HG02610 (cell line): ENCODE data around the gene KLHDC1.
"Not testable (repeated sequence)": the region's sequence is repeated elsewhere in the genome, so short reads cannot be mapped to it uniquely, and the experiment has no call there.

ENCODE experiments used
- ATAC-seq: cut with Tn5 transposase; IDR thresholded peaks from one replicate; pipeline ENCODE4 v1.9.1; 2021; ENCODE audit warnings: mild to moderate bottlenecking, moderate library complexity; ENCODE audit not compliant: unreplicated experiment

KLHDC1 gene, protein sequence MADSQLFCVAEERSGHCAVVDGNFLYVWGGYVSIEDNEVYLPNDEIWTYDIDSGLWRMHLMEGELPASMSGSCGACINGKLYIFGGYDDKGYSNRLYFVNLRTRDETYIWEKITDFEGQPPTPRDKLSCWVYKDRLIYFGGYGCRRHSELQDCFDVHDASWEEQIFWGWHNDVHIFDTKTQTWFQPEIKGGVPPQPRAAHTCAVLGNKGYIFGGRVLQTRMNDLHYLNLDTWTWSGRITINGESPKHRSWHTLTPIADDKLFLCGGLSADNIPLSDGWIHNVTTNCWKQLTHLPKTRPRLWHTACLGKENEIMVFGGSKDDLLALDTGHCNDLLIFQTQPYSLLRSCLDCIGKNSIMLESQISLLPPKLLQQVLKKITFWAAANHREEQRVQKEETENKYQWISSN

DNA sequence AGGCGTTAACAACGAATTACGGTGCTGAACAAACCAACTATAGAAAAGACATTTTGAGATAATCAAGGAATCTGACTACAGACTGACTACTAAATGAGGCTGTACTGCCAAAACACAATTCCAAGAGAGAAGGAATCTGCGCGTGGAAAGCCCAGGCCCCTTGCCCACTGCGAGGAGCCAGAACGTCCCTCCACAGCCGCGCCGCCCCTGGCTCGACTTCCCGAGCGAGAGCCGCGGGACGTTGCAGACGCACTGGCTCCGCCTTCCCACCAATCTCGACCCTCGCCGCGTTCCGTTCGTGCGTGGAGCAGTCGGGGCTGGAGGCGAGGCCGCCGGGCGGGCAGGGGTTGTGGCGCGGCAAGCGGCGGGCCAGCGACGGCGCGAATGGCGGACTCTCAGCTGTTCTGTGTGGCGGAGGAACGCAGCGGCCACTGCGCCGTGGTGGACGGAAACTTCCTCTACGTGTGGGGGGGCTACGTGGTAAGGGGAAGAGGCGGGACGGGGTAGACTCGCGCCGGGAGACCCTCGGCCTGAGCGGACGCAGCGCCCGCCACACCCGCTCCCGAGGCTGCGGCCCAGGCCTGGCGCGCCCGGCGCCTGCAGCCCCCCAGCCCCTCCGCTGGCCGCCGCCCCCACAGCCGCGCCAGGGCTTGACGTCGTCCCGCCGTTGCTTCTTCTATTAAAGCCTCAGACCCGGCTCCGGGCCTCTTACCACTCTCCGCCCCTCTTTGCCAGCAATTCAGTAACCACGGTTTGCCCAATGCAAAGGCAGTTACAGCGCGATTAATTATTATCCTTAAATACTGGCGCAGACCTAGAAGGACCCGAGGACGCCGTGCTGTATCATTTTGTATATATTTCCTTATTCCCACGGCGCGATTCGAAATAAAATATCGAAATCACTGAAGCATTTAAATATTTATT is at the start of gene KLHDC1:
Gene KLHDC1 (plus strand): TSS at position 310 of the 924 bp plus-strand sequence. CDS start 75 bp downstream, at position 385.
- ATAC-seq: peak; percentile 66

DNA sequence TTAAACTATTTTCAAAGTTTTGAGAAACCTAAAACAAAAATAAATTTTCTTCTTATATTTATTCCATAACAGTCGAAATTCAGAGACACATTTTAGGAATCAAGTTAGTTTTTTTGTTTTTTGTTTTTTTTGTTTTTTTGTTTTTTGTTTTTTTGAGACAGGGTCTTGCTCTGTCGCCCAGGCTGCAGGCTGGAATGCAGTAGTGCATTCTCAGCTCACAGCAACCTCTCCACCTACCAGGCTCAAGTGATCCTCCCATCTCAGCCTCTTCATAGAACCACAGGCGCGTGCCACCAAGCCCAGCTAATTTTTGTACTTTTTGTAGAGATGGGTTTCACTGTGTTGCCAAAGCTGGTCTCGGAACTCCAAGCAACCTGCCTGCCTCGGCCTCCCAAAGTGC is 39.4 kb upstream of the KLHDC1 start:
- no peak for ATAC-seq

DNA sequence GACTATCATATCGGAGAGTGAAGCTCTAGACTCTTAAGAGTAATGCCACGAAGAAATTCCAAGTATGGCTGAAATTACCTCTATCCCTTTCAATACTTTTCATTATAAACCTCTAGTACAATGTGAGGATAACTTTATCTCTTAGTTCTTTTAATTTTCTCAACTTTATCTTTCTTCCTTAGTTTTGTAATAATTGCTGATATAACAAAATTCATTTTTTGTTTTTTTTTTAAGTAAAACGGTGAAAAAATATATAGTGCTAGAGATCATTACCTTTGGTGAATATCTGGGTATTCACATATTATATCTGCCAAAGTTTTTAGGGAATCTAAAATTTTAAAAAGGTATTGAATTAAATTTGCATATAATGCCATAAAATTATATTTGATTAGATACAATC is 38.4 kb upstream of the KLHDC1 start:
- no peak for ATAC-seq

DNA sequence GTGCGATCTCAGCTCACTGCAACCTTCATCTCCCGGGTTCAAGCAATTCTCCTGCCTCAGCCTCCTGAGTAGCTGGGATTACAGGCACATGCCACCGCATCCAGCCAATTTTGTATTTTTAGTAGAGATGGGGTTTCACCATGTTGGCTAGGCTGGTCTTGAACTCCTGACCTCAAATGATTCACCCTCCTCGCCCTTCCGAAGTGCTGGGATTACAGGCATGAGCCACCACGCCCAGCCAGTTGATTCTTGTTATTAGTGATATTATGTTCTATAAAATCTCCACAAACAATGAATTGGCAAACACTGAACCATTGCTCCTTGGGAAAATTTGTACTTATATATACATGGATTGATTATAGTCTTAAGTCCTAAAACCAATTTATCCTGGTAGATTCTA is 35.4 kb upstream of the KLHDC1 start:
- not testable (repeated sequence) for ATAC-seq

DNA sequence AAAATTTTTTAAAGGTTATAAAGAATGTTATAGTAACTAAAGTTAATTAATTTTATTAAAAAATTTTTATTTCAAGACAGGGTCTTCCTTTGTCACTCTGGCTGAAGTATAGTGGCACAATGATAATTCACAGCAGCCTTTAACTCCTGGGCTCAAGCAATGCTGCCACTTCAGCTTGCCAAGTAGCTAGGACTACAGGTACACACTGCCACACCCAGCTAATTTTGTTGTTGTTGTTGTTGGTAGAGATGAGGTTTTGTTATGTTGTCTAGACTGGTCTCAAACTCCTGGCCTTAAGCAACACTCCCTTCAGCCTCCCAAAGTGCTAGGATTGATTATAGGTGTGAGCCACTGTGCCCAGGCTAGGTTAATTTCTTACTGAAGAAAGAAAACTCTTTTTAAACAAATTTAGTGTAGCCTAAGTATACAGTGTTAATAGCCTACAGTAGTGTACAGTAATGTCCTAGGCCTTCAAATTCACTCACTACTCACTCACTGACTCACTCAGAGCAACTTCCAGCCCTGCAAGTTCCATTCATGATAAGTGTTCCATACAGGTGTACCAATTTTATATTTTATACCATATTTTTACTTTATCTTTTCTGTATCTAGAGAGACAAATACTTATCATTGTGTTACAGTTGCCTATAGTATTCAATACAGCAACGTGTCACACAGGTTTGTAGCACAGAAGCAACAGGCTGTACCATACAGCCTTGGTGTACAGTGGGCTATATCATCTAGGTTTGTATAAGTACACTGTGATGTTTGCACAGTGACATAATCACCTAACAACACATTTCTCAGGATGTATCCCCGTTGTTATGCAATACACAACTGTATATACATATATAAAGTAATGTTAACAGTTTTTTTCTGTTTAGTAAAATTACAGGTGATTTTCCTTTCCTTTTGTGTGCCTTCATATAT is 33.1 kb upstream of the KLHDC1 start:
- ATAC-seq: no peak

DNA sequence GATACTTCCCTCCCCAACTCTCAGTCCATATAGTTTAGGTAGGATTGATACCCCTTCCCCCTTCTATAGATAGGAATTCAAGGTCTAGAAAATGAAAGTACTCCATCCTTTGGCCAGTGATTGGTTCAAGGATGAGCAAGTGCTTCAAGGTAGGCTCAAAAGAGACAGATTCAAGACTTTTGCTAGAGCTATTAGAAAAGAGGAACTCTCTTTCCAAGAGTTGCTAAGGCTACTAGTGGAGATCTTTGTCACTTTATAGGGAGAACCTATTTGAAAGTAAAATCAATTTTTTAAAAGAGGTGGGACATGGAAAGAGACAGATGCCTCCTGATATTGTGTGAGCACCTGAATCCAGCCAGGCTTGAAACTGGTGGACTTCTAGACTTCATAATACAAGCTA is 22.4 kb upstream of the KLHDC1 start:
- ATAC-seq: no peak

DNA sequence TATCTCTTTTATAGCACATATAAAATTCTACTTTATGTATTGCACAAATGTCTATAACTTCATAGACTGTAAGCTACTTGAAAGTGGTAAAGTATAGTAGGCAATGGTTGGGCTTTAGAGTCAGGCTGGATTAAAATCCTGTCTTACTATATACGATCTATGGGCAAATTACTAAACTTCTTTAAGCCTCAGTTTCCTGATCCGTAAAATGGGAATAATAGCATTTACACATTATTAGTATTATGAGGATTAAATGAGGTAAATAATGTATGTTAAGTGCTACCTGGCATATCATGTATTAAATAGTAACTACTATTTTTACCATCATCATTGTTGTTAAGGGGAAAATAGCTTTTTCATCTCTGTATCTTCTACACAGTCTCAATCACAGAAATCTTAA is 19.3 kb upstream of the KLHDC1 start:
- no peak for ATAC-seq

DNA sequence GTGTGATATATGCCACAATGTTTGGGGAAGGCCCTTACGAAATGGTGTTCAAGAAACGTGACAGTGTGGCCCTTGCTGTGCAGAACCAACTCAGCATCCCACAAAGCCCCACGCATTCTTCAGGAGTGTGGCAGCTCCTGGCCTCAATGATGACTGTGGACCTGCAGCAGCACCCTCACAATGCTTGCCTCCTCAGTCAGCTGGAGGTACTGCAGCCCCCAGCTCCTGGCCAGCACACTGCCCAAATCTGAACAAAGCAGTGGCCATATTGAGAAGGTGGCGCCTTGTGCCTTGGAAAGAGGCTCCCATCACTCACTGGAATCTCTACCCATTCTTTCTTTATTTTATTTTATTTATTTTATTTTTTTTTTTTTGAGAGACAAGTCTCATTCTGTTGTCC is 15.3 kb upstream of the KLHDC1 start:
- ATAC-seq: no peak

DNA sequence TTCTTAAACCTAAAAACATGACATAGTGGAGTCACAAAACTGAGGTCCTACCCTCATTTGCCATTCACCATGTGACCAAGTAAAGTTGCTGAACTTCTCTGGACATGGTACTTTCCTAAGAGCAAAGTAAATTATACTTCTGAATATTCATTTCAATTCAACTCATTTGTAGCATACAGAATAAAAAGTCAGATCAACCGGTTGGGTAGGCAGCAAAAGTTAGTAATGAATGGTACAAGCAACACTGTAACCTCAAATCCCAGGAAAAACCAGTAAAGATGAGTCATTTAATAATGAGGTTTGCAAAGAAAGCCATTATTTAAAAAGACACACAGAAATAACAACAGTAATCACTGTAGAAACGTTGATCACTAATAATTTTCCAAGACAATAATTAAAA is 13.6 kb upstream of the KLHDC1 start:
- no peak for ATAC-seq

DNA sequence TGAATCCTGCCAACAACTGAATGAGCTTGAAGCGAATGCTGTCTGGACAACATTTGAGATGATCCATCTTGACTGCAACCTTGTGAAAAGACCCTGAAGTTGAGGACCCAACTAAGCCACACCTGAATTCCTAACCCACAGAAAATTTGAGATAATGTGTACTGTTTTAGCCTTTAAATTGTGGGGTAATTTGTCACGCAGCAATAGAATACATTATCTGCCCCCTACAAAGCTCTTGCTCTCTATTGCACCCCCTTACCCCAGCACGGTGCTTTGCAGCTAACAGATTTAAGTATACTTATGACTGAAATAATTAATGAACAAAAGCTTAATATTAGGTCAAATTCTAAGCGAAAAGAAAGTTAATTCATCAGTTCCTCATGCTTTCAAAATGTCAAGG is 6.5 kb upstream of the KLHDC1 start:
- ATAC-seq: no peak

DNA sequence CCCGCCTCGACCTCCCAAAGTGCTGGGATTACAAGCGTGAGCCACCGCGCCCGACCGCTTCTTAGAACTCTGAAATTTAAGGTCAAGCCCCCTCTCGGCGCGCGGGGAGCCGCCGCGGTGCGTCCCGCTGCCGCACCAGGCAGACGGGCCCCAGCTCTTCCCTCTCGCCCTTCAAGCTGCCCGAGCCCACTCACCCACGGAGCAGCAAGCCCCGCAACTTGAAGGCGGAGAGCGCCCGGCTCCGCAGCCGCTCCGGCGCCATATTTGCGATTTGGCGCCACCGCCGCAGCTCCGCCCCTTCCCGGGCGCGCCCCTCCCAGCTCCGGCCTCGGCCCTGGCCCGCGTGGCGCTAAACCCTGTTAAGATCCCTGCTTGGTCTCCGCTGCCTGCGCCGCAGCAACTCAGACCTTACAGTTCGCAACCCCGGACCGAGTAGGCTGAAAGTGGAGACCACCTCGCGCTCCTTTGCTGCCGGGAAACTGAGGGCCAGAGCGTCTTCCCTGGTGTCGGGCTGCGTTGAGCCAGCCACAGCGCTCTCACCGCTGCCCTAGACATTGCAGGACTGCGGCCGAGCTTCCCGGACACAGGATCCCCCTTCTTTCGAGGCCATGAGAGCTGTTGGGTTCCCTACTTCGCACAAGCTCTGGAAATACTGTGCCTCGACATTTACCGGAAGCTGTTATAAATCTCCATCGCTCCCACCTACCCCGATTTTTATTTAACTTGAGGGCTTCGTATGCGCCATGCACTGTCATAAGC is 4.8 kb upstream of the KLHDC1 start, which contains the start of gene POLE2:
Gene POLE2 (minus strand): TSS at position 273 of the 759 bp plus-strand sequence. CDS start 11 bp downstream, at position 262.
- peak; percentile 93 for ATAC-seq

DNA sequence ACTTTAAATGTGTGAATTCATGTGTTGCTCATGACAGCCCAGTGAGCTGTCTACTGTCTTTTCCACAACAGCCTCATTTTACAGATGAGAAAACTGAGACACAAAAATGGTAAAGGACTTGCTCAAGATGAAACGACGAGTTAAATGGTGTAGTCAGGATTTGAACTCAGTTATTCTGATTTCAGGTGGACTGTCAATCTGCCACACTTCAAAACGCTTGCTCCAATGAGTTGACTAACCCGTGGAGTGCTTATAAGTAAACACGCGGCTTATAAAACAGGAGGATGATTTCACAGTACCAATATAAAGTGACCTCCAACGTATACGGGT is 4.3 kb upstream of the KLHDC1 start:
- ATAC-seq: no peak

DNA sequence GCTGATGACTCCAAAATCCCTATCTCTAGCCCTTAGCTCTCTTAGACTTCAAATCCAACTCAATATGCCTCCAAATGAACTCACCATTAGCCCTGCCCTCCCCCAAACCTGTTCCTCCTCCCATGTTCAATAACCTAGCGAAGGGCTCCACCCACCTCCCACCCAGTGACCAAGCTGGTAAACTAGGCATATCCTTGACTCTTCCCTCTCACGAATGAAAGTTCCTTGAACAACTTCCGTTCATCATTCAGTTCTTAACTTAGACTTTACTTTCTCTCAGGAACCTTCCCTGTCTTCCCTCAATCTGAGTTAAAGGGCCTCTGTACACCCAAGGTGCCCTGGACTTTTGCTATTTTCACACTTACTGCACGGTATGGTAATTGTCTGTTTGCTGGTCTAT is 1.9 kb upstream of the KLHDC1 start:
- no peak for ATAC-seq

DNA sequence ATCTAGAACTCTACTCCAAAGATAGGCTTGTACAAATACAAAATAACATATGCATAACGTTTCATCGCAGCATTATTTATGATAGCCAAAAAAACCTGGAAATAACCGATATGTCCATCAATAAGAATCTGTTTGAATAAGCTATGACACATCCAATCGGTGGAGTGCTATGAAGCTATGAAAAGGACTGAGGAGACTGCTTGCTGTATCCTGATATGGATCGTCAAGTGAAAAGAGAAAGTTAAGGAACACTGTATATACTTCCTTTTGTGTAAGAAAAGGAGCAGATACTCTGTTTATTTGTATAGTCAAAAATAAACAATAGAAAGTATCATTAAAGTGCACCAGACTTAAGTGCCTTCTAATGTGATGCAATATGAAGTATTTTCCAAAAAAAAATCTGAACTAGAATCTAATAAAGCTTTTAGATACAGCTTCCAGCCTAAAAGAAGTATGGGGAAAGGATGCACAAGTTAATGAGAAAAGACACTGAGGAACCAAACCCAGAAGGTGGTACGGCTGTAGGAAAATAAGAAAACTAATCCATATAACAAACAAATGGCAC is 645 bp upstream of the KLHDC1 start:
- no peak for ATAC-seq

DNA sequence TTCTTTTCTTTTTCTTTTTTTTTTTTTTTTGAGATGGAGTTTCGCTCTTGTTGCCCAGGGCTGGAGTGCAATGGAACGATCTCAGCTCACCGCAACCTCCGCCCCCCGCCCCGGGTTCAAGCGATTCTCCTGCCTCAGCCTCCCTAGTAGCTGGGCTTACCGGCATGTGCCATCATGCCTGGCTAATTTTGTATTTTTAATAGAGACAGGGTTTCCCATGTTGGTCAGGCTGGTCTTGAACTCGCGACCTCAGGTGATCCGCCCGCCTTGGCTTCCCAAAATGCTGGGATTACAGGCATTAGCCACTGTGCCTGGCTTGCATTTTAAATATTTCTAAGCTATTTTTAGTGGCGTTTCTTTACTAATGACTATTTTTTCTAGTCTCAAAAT is 810 bp downstream of the KLHDC1 start:
- ATAC-seq: not testable (repeated sequence)

DNA sequence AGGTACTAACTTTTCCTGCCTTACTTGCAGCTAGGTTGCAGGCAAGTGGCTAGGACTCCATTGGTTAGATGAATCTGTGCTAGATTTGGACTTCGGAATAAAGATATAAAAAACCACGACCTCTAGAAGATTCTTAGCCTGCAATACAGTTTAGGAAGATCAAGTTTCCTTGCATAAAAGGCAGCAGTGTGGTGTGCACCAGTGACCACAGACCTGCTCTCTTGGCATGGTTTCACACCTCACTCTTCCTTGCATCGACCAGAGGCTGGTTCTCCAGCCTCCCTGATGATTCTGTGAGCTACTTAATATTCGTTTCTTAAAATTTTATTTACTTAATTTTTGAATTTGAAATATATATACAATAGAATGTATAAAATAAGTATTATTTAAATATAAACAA is 9.8 kb downstream of the KLHDC1 start:
- no peak for ATAC-seq

DNA sequence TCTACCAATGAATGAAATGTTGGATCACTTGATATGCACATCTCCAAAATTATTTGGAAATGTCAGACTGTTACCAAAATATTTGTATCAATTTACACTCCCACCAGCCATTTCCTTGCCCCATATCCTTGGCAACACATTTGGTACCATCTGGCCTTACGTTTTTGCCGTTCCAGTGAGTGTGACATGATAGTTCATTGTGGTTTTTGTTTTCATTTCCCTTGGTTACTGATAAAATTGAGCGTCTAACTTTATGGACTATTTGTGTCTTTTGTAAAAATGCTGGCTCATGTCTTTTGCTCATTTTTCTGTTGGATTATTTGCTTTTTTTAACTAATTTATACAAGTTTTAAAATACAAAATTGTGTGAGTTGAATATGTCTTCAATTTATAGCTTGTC is 11.0 kb downstream of the KLHDC1 start:
- ATAC-seq: no peak

DNA sequence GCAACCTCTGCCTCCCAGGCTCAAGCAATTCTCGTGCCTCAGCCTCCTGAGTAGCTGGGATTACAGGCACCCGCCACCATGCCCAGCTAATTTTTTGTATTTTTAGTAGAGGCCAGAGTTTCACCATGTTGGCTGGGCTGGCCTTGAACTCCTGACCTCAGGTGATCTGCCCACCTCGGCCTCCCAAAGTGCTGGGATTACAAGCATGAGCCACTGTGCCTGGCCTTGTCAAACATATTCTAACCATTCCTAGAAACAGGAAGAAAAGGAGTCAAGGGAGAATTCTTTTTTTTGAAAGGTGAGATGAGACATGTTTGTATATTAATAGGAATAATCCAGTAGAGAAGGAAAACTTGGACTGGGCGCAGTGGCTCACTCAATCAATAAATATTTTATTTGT is 11.6 kb downstream of the KLHDC1 start:
- ATAC-seq: not testable (repeated sequence)

DNA sequence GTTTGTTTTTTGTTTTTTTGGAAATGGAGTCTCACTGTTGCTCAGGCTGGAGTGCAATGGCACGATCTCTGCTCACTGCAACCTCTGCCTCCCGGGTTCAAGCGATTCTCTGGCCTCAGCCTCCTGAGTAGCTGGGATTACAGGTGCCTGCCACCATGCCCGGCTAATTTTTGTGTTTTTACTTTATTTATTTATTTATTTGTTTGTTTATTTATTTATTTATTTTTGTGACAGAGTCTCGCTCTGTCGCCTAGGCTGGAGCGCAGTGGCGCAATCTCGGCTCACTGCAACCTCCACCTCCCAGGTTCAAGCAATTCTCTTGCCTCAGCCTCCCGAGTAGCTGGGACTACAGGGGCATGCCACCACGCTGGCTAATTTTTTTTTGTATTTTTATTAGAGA is 18.1 kb downstream of the KLHDC1 start:
- ATAC-seq: not testable (repeated sequence)

DNA sequence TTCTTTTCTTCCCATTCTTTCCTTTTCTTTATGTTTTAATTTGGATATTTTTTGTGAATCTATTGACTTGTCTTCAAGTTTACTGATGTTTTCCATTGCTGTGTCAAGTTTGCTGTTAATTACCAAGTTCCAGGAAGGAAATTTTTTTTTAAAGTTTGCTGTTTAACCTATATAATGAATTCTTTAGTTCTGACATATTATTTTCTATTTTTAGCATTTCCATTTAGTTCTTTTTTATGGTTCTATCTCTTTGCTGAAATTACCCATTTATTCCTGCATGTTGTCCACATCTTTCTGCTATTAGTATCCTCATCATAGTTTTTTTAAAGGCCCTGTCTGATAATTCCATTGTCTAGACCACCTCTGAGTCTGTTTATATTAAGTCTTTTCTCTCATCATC is 27.8 kb downstream of the KLHDC1 start:
- no peak for ATAC-seq
